GM12892 (cell line): ENCODE measurements around the gene PHACTR3.

Experiments
- POLR2A ChIP-seq: IDR thresholded peaks from 2 replicates; pipeline ENCODE4 v1.6.1; 2011; ENCODE audit warnings: low read depth, low read length, control low read depth
- POLR2AphosphoS5 ChIP-seq: IDR thresholded peaks from 2 replicates; pipeline ENCODE4 v1.6.1; 2011; ENCODE audit warnings: low read depth, low read length, control low read depth
- TAF1 ChIP-seq: IDR thresholded peaks from 2 replicates; pipeline ENCODE4 v1.6.1; 2011; ENCODE audit warnings: low read depth, mild to moderate bottlenecking, control low read depth, low read length, borderline replicate concordance

- TF ChIP-seq POLR2A, result no peak
- no peak for TF ChIP-seq POLR2AphosphoS5
- no peak for TF ChIP-seq TAF1
Measured at GRCh38 chr20:59767656-59768055, 163.3 kb downstream of the PHACTR3 start.
